IPS-18c (cell line): ENCODE measurements around the gene ARSI.

ENCODE experiments used
- H3K4me3 ChIP-seq: 2 replicates; pipeline ENCODE4 v1.7.0; 2013; ENCODE audit warnings: low read depth, mild to moderate bottlenecking, low read length, moderate library complexity; ENCODE audit not compliant: insufficient read depth
- H3K9me3 ChIP-seq: one replicate; pipeline ENCODE4 v1.6.1; 2013; ENCODE audit warnings: mild to moderate bottlenecking, low read length, moderate library complexity; ENCODE audit not compliant: control insufficient read depth, insufficient read depth

The ARSI gene

DNA sequence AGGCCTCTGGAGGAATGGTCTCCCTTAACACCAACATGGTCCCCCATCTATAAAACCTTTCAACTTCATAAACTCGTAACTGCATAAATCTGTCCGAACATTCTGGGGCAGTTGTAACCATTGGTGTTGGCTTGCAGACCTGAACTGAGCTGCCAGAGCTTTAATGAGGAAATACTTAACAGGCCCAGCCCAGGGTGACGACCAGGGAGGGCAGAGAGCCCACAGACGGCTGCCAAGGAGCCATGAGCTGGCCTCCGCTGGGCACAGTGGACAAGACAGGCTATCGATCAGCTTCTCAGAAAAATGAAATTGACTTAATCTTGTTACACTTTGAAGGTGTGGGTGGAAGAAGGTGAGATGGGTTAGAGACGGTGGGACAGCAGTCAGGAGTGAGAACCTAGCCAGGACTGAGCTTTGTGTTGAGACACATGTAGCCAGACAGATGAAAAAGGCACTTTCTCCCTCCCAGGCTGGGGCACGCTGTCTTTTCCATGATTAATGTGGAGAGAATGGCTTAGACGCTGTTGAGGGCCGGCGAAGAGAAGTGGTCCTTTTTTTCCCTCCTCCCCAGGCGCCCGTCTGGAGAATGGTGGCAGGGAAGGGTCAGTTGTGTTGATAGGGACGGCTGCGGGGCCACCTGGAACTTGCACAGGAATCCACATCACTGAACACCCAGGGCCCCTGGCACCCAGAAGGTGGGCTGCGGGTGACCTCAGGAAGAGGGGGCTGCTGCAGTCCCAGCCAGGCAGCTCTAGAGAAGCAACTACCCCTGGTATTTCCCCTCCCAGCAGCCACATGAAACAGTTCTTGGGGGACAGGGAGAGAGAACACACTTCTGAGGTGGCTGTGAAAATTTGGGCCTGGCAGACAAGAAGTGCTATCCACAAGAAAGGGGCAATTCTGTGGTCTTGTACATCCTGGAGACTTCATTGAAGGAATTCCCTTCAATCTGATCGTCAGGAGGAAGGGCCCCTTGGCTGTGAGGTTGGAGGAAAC lies 27.5 kb upstream of the ARSI start:
- Histone ChIP-seq H3K9me3 (no peaks in the 10 kb centered on the region), H3K4me3 (no peak overlapping the region)

DNA sequence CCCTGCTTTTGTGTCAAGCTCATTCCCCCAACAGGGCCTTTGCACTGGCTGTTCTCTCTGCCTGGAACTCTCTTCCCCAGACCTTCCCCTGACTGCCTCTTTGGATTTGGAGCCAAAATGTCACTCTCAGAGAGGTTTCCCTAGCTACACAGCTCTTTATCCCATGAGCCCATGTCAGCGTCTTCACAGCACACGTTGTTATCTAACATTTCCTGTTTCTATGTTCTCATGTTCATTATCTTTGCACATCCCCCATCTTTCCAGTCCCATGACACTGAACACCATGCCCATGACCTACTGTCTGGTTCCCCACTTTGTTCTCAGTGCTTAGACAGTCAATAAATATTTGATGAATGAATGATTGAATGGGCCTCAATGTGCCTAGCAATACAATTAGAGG lies 26.3 kb upstream of the ARSI start:
- Histone ChIP-seq H3K9me3 (no peaks in the 10 kb centered on the region), H3K4me3 (no peak overlapping the region)

GRCh38 chr5:150328515-150328914 lies 25.8 kb upstream of the ARSI start:
- Histone ChIP-seq H3K4me3 (no peak overlapping the region), H3K9me3 (no peaks in the 10 kb centered on the region)

- Histone ChIP-seq H3K9me3 (no peaks in the 10 kb centered on the region), H3K4me3 (no peak overlapping the region)
Measured at GRCh38 chr5:150327139-150327538, 24.4 kb upstream of the ARSI start.

- H3K9me3 ChIP-seq: no peaks in the 10 kb centered on the region
- no peak overlapping the region for H3K4me3 ChIP-seq
Measured at GRCh38 chr5:150326707-150327106, 24.0 kb upstream of the ARSI start.

- H3K4me3 ChIP-seq: no peak overlapping the region
Measured at GRCh38 chr5:150325426-150325825, 22.7 kb upstream of the ARSI start.

GRCh38 chr5:150323819-150324218 lies 21.1 kb upstream of the ARSI start:
- no peaks in the 10 kb centered on the region for H3K9me3 ChIP-seq
- H3K4me3 ChIP-seq: no peak overlapping the region

More at GRCh38 chr5:150325426-150325825, 22.7 kb upstream of the ARSI start:
- H3K9me3 ChIP-seq: no peaks in the 10 kb centered on the region

- no peak overlapping the region for H3K4me3 ChIP-seq
- H3K9me3 ChIP-seq: no peaks in the 10 kb centered on the region
Measured at GRCh38 chr5:150323092-150323491, 20.4 kb upstream of the ARSI start.

DNA sequence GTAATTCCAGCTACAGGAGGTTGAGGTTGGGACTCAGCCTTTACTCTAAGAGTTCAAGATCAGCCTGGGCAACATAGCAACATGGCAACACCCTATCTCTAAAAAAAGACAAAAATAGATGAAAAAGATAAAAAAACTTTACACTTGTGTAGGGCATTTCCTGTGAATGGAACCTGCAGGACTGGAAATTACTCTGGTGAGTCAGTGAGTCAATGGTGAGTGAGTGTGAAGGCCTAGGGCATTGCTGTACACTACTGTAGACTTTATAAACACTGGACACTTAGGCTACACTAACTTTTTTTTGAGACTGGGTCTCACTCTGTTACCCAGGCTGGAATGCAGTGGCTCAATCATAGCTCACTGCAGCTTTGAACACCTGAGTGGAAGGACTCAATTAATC lies 19.5 kb upstream of the ARSI start:
- Histone ChIP-seq H3K9me3 (no peaks in the 10 kb centered on the region), H3K4me3 (no peak overlapping the region)

DNA sequence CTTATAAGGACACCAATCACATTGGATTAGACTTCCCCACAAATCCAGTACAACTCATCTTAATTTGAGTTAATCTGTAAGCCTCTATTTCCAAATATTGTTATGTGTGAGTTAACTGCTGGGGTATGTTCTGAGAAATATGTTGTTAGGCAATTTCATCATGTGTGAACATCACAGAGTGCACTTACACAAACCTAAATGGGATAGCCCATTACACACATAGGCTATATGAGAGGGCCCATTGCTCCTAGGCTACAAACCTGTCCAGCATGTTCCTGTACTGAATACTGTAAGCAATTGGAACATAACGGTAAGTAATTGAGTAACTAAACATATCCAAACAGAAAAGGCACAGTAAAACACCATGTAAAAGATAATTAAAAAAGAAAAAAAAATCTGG lies 19.1 kb upstream of the ARSI start:
- no peaks in the 10 kb centered on the region for H3K9me3 ChIP-seq
- H3K4me3 ChIP-seq: no peak overlapping the region

DNA sequence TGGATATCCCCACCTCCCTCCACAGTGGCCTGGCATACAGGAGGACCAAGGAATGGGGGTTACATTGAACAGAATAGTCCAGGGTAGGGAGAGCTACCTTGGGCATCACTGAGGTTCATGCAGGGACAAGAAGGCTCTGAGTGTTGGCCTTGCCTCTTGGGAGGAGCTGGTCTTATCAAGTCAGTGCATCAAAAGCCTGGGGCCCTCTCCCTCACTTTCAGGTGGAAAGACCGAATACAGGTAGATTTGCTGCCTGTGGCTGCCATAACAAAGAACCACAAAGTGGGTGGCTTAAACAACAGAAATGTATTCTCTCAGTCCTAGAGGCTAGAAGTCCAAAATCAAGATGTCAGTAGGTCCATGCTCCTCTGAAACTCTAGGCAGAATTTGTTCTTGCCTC lies 18.5 kb upstream of the ARSI start:
- H3K9me3 ChIP-seq: no peaks in the 10 kb centered on the region
- no peak overlapping the region for H3K4me3 ChIP-seq

GRCh38 chr5:150320044-150320613 lies 17.4 kb upstream of the ARSI start:
- Histone ChIP-seq H3K9me3 (no peaks in the 10 kb centered on the region), H3K4me3 (no peak overlapping the region)

DNA sequence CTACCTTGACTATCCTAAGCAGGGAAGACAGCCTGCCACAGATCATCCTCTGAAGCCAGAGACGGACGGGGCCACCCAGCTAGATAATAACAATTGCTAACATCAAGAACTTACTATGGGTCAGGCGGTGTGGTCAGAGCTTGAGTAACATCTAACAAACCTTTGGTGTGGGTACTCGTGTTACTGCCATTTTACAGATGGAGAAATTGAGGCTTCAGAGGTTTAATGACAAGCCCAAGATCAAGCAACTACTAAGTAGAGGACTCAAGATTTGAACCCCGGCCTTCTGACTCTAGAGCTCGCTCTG lies 16.7 kb upstream of the ARSI start:
- Histone ChIP-seq H3K9me3 (peaks cover 5% of the 10 kb centered on the region), H3K4me3 (no peak overlapping the region)

DNA sequence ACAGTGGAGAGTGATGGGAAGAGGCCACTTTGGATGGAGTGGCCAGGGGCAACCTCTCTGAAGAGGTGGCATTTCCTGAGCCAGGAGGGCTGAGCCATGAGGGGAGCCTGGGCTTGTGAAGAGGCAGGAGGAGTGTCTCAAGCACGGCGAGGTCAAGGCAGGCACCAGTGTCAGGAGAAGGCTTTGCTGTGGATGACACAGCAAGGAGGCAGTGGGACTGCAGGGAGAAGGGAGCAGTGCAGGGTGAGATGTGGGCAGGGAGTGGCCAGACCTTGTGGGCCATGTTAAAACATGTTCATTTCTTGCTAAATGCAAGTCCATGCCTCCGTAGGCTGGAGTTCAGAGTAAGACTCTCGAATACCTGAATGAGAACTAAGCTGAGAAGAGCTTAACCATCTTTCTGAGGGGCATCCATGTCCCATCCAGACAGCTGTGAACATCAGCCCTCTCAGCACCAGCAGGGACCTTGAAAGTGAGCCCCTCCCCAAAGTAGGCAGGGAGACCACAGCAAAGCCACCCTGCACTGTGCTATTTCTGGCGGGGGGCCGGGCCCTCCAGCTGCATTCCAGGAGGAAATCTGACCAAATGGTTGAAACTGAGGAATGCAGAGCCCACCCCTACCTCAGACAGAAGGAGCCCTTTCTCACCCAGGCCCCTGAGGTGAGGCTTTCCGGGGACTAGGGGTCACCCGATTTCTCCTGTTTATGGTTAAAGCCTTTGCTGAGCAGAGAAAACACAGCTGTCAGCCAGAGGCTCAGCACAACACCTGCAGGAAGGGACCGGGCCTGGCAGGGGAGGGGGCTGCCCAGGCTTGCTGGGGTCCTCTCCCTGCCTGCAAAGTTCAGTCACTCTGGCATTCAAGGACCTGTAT lies 16.1 kb upstream of the ARSI start:
- H3K9me3 ChIP-seq: peaks cover 5% of the 10 kb centered on the region
- no peak overlapping the region for H3K4me3 ChIP-seq

DNA sequence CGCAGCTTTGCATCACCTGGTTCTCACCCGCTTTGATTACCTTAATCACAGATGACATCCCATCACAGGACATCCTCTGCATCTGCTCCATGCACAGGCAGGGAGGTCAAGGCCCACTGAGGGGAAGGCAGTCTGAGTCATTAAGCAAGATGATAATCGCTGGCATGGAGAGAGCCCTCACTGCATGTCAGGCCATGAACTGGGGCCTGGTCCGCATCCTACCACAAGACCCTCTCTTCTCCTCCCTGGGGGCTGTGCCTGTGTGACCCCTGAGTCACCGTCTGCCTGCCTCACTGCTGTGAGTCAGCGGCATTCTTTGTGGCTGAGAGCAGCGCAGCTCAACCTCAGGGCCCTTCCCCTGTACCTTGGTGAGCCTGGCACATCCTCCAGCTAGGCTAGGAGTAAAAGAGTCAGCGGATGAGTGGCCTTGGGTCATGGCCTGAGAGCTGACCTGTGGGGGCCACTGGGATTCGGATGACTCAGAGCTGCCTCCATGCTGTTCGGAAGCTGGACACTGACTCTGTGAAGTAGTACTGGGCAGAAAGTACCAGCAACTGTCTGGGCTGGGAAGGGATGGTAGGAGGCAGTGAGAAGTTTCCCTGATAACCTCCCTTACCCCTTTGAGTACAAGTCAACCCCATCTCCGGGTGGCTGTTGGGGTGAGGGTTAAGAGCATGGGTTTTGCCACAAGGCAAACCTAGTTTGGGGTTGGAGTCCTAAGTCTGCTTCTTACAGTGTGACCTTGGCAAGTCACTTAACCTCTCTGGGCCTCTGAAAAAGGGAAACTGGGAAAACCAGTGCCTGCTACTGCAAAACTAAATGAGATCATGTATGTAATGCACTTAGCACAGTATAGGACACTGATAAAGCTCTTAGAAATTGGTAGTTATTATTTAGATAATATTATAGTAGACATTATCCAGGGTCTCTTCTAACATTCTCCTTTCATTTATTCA lies 14.6 kb upstream of the ARSI start:
- no peak overlapping the region for H3K4me3 ChIP-seq
- peaks cover 5% of the 10 kb centered on the region for H3K9me3 ChIP-seq

DNA sequence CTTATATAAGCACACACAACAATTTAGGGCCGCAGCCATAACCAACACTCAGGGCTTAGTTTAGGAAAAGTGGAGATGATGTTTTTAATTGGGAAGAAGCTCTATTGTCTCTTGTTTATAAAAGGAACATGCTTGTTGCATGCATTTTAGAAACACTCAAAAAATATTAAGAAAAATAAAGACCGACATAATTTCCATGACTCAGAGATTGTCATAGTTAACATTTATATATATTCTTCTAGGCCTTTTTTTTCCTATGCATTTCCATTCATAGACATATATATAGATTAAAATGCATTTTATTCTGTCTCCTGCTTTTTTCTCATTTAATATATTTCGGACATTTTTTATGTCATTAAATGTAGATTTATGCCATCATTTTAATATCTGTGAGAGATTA lies 13.6 kb upstream of the ARSI start:
- Histone ChIP-seq H3K4me3 (no peak overlapping the region), H3K9me3 (peaks cover 5% of the 10 kb centered on the region)

- H3K4me3 ChIP-seq: no peak overlapping the region
- peaks cover 5% of the 10 kb centered on the region for H3K9me3 ChIP-seq
Measured at GRCh38 chr5:150315245-150315644, 12.5 kb upstream of the ARSI start.
